CD4-positive, alpha-beta T cell (primary cell): Measurements from ENCODE around the gene LAMC2. TPM values are rescaled to one million over a fixed set of nuclear protein-coding genes. Genes with fewer than 3 reads are reported as not detected.

ENCODE experiments used
- ATAC-seq: fragments of 200-7000 bp; cut with Tn5 transposase; one replicate; pipeline ENCODE4 v1.10.0; 2022; ENCODE audit warnings: mild to moderate bottlenecking; ENCODE audit not compliant: poor library complexity
- CTCF ChIA-PET: fragments of 350-600 bp; sonication (Branson Sonifier 250); formaldehyde crosslinking; loops from one replicate; lab custom pipeline; 2021; ENCODE audit warnings: antibody characterized with exemption, inconsistent platforms; lab: Charles Lee
- POLR2A ChIA-PET: fragments of 350-600 bp; sonication (Branson Sonifier 250); formaldehyde crosslinking; loops from one replicate; lab custom pipeline; 2021; ENCODE audit warnings: antibody characterized with exemption, inconsistent platforms; lab: Charles Lee
- DNase-seq, 14 experiments: peaks; one replicate each; pipeline ENCODE4 v3.0.0-alpha.2; 2013 to 2020; ENCODE audit warnings: mixed read lengths in 2 of 14
- H3K27ac ChIP-seq, 2 donors: one replicate each; pipeline versions ENCODE4 v1.5.1 to v1.7.0; 2013; ENCODE audit warnings: low read length in 2 of 2, low read depth in 1 of 2, mild to moderate bottlenecking in 1 of 2
- H3K27me3 ChIP-seq, 2 experiments: 1 replicate in 1 of 2; 2 replicates in 1 of 2; pipeline versions ENCODE4 v1.6.1 to v1.7.0; 2013; ENCODE audit warnings: low read length in 2 of 2, control low read depth in 1 of 2, mild to moderate bottlenecking in 1 of 2, moderate library complexity in 1 of 2; ENCODE audit not compliant: insufficient read depth in 2 of 2, control insufficient read depth in 1 of 2
- H3K36me3 ChIP-seq: one replicate; pipeline ENCODE4 v1.6.1; 2013; ENCODE audit warnings: low read length, control low read depth; ENCODE audit not compliant: insufficient read depth
- H3K4me1 ChIP-seq: one replicate; pipeline ENCODE4 v1.6.1; 2013; ENCODE audit warnings: low read length, control low read depth; ENCODE audit not compliant: insufficient read depth
- H3K4me3 ChIP-seq: one replicate; pipeline ENCODE4 v1.5.1; 2013; ENCODE audit warnings: mild to moderate bottlenecking, low read length, moderate library complexity
- H3K9me3 ChIP-seq, 2 experiments: 1 replicate in 1 of 2; 2 replicates in 1 of 2; pipeline versions ENCODE4 v1.6.1 to v1.7.0; 2013; ENCODE audit warnings: low read length in 2 of 2, mild to moderate bottlenecking in 2 of 2, control low read depth in 1 of 2, moderate library complexity in 1 of 2; ENCODE audit not compliant: control insufficient read depth in 1 of 2, insufficient read depth in 1 of 2
- H3K27ac Mint-ChIP-seq: one replicate; pipeline ENCODE4 v1.8.0; 2020; ENCODE audit warnings: mixed read lengths
- H3K27me3 Mint-ChIP-seq: one replicate; pipeline ENCODE4 v1.8.0; 2021; ENCODE audit warnings: mixed read lengths
- H3K36me3 Mint-ChIP-seq: one replicate; pipeline ENCODE4 v1.8.0; 2021; ENCODE audit warnings: low read depth, mixed read lengths
- H3K4me1 Mint-ChIP-seq: one replicate; pipeline ENCODE4 v1.8.0; 2021; ENCODE audit warnings: low read depth, mixed read lengths
- H3K4me3 Mint-ChIP-seq: one replicate; pipeline ENCODE4 v1.8.0; 2020; ENCODE audit warnings: mild to moderate bottlenecking, mixed read lengths
- H3K9me3 Mint-ChIP-seq: one replicate; pipeline ENCODE4 v1.8.0; 2020; ENCODE audit warnings: mixed read lengths
- CTCF ChIP-seq: fragments of 200-600 bp; IDR thresholded peaks from one replicate; pipeline ENCODE4 v1.8.0; 2022; ENCODE audit warnings: antibody characterized with exemption, mild to moderate bottlenecking
- intact Hi-C, 2 experiments: fragments of 100-400 bp; cut with DNase I in 1 of 2; cut with micrococcal nuclease in 1 of 2; formaldehyde crosslinking; loops; one replicate each; pipeline versions ENCODE4 v1.15.1 to v1.9.0; 2023 to 2025; cut with DNase I, micrococcal nuclease
- total RNA-seq, 174 experiments: library from RNA in 2 of 174; stranded (reverse) in 2 of 174; gene quantifications; one replicate each; pipeline ENCODE4 v1.2.3 and lab custom pipeline; 2021 to 2026

Gene LAMC2
- total RNA-seq, 2 experiments from 2014 or later = not detected

DNA sequence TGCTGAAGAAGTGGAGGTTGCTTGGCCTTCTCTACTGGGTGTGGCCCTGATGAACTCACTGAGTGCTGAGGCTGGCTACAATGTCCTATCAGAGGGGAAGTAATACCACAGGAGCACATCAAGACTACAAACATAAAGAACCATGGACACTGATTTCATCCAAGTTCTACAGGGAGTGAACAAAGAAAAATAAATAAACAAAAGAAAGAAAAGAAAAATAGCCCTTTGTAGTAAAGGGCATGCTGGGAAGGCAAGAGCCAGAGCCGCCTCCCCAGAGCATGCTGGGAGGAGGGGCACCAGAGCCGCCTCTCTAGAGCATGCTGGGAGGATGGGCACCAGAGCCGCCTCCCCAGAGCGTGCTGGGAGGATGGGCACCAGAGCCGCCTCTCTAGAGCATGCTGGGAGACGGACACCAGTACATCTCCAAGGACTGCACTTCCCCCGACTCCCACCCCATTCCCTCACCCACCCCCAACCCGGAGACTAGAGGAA is 65.9 kb downstream of the LAMC2 start:
- H3K36me3 ChIP-seq = no peaks in the 10 kb centered on the region
- H3K27ac Mint-ChIP-seq = no peak overlapping the region
- TF ChIP-seq CTCF = no peak
- CTCF ChIA-PET = no interaction called here
- H3K4me3 ChIP-seq = no peak overlapping the region
- DNase-seq (no peak), ATAC-seq (no peak)
- H3K9me3 Mint-ChIP-seq = no peaks in the 10 kb centered on the region
- H3K4me1 ChIP-seq = no peaks in the 10 kb centered on the region
- H3K27me3 ChIP-seq = no peaks in the 10 kb centered on the region
- H3K27me3 Mint-ChIP-seq = peaks cover 32% of the 10 kb centered on the region
- H3K36me3 Mint-ChIP-seq = no peaks in the 10 kb centered on the region
- H3K4me3 Mint-ChIP-seq = no peak overlapping the region
- peaks cover 0 to 7% of the 10 kb centered on the region in 2 experiments for H3K9me3 ChIP-seq
- POLR2A ChIA-PET = no interaction called here
- intact Hi-C loops = no loop called here
- no peak overlapping the region for H3K27ac ChIP-seq
- no peaks in the 10 kb centered on the region for H3K4me1 Mint-ChIP-seq

- H3K36me3 ChIP-seq = no peaks in the 10 kb centered on the region
- H3K9me3 ChIP-seq = peaks cover 0 to 7% of the 10 kb centered on the region in 2 experiments
- Mint-ChIP-seq H3K27ac (no peak overlapping the region), H3K27me3 (peaks cover 41% of the 10 kb centered on the region), H3K9me3 (no peaks in the 10 kb centered on the region), H3K4me3 (no peak overlapping the region), H3K4me1 (no peaks in the 10 kb centered on the region), H3K36me3 (no peaks in the 10 kb centered on the region)
- TF ChIP-seq CTCF = no peak
- peaks cover 0 to 2% of the 10 kb centered on the region in 2 experiments for H3K27me3 ChIP-seq
- intact Hi-C loops = no loop called here
- CTCF ChIA-PET = no interaction called here
- ATAC-seq (no peak), DNase-seq (no peak)
- H3K4me3 ChIP-seq = no peak overlapping the region
- no peaks in the 10 kb centered on the region for H3K4me1 ChIP-seq
- no peak overlapping the region for H3K27ac ChIP-seq
- POLR2A ChIA-PET = no interaction called here
Measured at GRCh38 chr1:183255073-183255472, 69.0 kb downstream of the LAMC2 start.

DNA sequence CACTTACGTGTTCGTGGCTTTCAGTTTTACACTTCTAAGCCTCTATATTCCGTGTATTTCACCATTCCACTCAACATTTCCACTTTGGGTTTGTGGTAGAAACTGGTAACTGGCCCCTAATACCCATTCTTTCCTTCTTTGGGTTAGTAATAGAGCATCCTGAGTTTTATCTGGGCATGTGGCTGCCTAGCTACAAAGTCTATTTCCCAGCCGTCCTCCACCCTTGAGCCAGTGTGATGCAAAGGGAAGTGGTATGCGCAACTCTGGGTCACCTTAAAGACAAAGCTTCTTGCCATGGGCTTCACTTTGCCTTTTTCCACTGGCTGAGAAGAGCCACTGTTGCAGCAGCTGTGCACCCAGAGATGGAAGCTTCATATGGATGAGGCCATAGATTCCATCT is 73.9 kb downstream of the LAMC2 start:
- Histone ChIP-seq H3K27ac (no peak overlapping the region), H3K9me3 (no peaks in the 10 kb centered on the region), H3K36me3 (no peaks in the 10 kb centered on the region), H3K4me3 (no peak overlapping the region), H3K4me1 (no peaks in the 10 kb centered on the region), H3K27me3 (peaks cover 3 to 7% of the 10 kb centered on the region in 2 experiments)
- no peaks in the 10 kb centered on the region for H3K36me3 Mint-ChIP-seq
- H3K4me1 Mint-ChIP-seq = no peaks in the 10 kb centered on the region
- intact Hi-C loops = no loop called here
- no peak overlapping the region for H3K4me3 Mint-ChIP-seq
- no peak for ATAC-seq
- H3K9me3 Mint-ChIP-seq = no peaks in the 10 kb centered on the region
- no peak overlapping the region for H3K27ac Mint-ChIP-seq
- CTCF ChIA-PET = no interaction called here
- no peak for DNase-seq
- POLR2A ChIA-PET = no interaction called here
- peaks cover 58% of the 10 kb centered on the region for H3K27me3 Mint-ChIP-seq
- TF ChIP-seq CTCF = no peak
